Left lung (tissue), 10 donors: ENCODE results near the gene TRRAP. TPM values are rescaled to one million over a fixed set of nuclear protein-coding genes. Genes with fewer than 3 reads are reported as not detected.

ENCODE experiments used
- ATAC-seq: fragments of 200-7000 bp; cut with Tn5 transposase; one replicate; pipeline ENCODE4 v1.9.1; 2020; ENCODE audit warnings: moderate library complexity
- DNase-seq, 4 donors: peaks; one replicate each; pipeline ENCODE4 v3.0.0-alpha.2; 2013 to 2020
- H3K27ac ChIP-seq, 2 donors: fragments of 200-600 bp; sonication (generic) in 1 of 2; one replicate each; pipeline versions ENCODE4 v1.5.0 to v1.8.0; 2020 to 2021
- H3K27me3 ChIP-seq, 2 donors: fragments of 200-600 bp; sonication (generic) in 1 of 2; one replicate each; pipeline versions ENCODE4 v1.5.0 to v1.8.0; 2020 to 2021
- H3K36me3 ChIP-seq, 2 donors: fragments of 200-600 bp; sonication (generic) in 1 of 2; one replicate each; pipeline versions ENCODE4 v1.5.0 to v1.8.0; 2020 to 2021
- H3K4me1 ChIP-seq, 2 donors: fragments of 200-600 bp; one replicate each; pipeline ENCODE4 v1.8.0; 2021
- H3K4me3 ChIP-seq, 2 donors: fragments of 200-600 bp; sonication (generic) in 1 of 2; one replicate each; pipeline versions ENCODE4 v1.5.0 to v1.8.0; 2020 to 2021; ENCODE audit warnings: mild to moderate bottlenecking in 1 of 2
- H3K9me3 ChIP-seq, 2 donors: fragments of 200-600 bp; sonication (generic) in 1 of 2; one replicate each; pipeline versions ENCODE4 v1.5.0 to v1.8.0; 2020 to 2021
- CTCF ChIP-seq, 2 donors: fragments of 200-600 bp; sonication (generic) in 1 of 2; IDR thresholded peaks; one replicate each; pipeline versions ENCODE4 v1.5.0 to v1.8.0; 2021; ENCODE audit warnings: antibody characterized with exemption in 2 of 2
- intact Hi-C, 2 donors: fragments of 100-400 bp; cut with DNase I; formaldehyde crosslinking; loops; one replicate each; pipeline versions ENCODE4 v1.11.2 to v1.14.2; 2022
- polyA plus RNA-seq, 6 donors: library from polyadenylated mRNA; unstranded; fragments of 120-200 nt; gene quantifications; one replicate each; pipeline ENCODE4 v1.2.1, GENCODE V29; 2013; ENCODE audit not compliant: insufficient read length in 6 of 6
- total RNA-seq, 2 donors: library from RNA; stranded (reverse); fragmentation: NEBNext Ultra II Directional; extraction: Animal tissue kit (Norgen Biotek cat#: 25700); gene quantifications; one replicate each; pipeline ENCODE4 v1.2.1, GENCODE V29; 2021
- donor health status: DM: no; HTN: yes; CAD: no.
- donor health status: DM: no; HTN: no; CAD: no.

The TRRAP gene
- total and polyA plus RNA-seq, 8 donors = 32.5 to 40.5 (median 38.2) TPM

- H3K27me3 ChIP-seq = no peaks in the 10 kb centered on the region
- H3K4me3 ChIP-seq = no peak overlapping the region
- H3K4me1 ChIP-seq = peaks cover 0 to 3% of the 10 kb centered on the region in 2 donors
- intact Hi-C loops = no loop called here
- H3K36me3 ChIP-seq = peaks cover 0 to 27% of the 10 kb centered on the region in 2 donors
- peak; percentile 49 for ATAC-seq
- no peak for DNase-seq
- TF ChIP-seq CTCF (IDR thresholded peaks at IDR 0.05) = no peak
- no peak overlapping the region for H3K27ac ChIP-seq
- H3K9me3 ChIP-seq = no peaks in the 10 kb centered on the region
Measured at GRCh38 chr7:99020413-99020715, 142.0 kb downstream of the TRRAP start.

- no peak for TF ChIP-seq CTCF (IDR thresholded peaks at IDR 0.05)
- intact Hi-C loops = no loop called here
- no peak overlapping the region for H3K4me3 ChIP-seq
- H3K27me3 ChIP-seq = no peaks in the 10 kb centered on the region
- H3K36me3 ChIP-seq = peaks cover 0 to 21% of the 10 kb centered on the region in 2 donors
- peak; percentile 46 for ATAC-seq
- no peaks in the 10 kb centered on the region for H3K9me3 ChIP-seq
- DNase-seq = no peak
- H3K4me1 ChIP-seq = peaks cover 0 to 3% of the 10 kb centered on the region in 2 donors
- H3K27ac ChIP-seq = no peak overlapping the region
Measured at GRCh38 chr7:99021941-99022560, 143.7 kb downstream of the TRRAP start.

- H3K4me1 ChIP-seq = peaks cover 0 to 3% of the 10 kb centered on the region in 2 donors
- no peak overlapping the region for H3K4me3 ChIP-seq
- intact Hi-C loops = no loop called here
- no peak for TF ChIP-seq CTCF (IDR thresholded peaks at IDR 0.05)
- H3K27ac ChIP-seq = no peak overlapping the region
- ATAC-seq = no peak
- peaks cover 0 to 37% of the 10 kb centered on the region in 2 donors for H3K36me3 ChIP-seq
- H3K27me3 ChIP-seq = no peaks in the 10 kb centered on the region
- H3K9me3 ChIP-seq = no peaks in the 10 kb centered on the region
- DNase-seq = no peak
Measured at GRCh38 chr7:99024066-99024465, 145.7 kb downstream of the TRRAP start.

GRCh38 chr7:99027241-99027640 is 148.9 kb downstream of the TRRAP start:
- ATAC-seq (no peak), DNase-seq (no peak)
- Histone ChIP-seq H3K4me3 (no peak overlapping the region), H3K9me3 (no peaks in the 10 kb centered on the region), H3K4me1 (peaks cover 0 to 12% of the 10 kb centered on the region in 2 donors), H3K27ac (no peak overlapping the region), H3K36me3 (peaks cover 0 to 54% of the 10 kb centered on the region in 2 donors), H3K27me3 (no peaks in the 10 kb centered on the region)
- intact Hi-C loops = no loop called here
- no peak for TF ChIP-seq CTCF (IDR thresholded peaks at IDR 0.05)

GRCh38 chr7:99027841-99028240 is 149.5 kb downstream of the TRRAP start:
- DNase-seq = no peak
- H3K36me3 ChIP-seq = peaks cover 0 to 60% of the 10 kb centered on the region in 2 donors
- H3K27ac ChIP-seq = no peak overlapping the region

More at GRCh38 chr7:99027841-99028240, 149.5 kb downstream of the TRRAP start:
- intact Hi-C loops = no loop called here
- no peaks in the 10 kb centered on the region for H3K9me3 ChIP-seq
- H3K4me3 ChIP-seq = no peak overlapping the region
- no peak for TF ChIP-seq CTCF (IDR thresholded peaks at IDR 0.05)
- no peak for ATAC-seq
- H3K27me3 ChIP-seq = no peaks in the 10 kb centered on the region
- H3K4me1 ChIP-seq = peaks cover 0 to 10% of the 10 kb centered on the region in 2 donors
